ENCODE measurements around the gene FGD6. TPM values are rescaled to one million over a fixed set of nuclear protein-coding genes. Genes with fewer than 3 reads are reported as not detected.
"Not testable (repeated sequence)": the region's sequence is repeated elsewhere in the genome, so short reads cannot be mapped to it uniquely, and the experiment has no call there.

The FGD6 gene
- total RNA-seq, 1 donor from 2014 or later, result 14.1 TPM

DNA sequence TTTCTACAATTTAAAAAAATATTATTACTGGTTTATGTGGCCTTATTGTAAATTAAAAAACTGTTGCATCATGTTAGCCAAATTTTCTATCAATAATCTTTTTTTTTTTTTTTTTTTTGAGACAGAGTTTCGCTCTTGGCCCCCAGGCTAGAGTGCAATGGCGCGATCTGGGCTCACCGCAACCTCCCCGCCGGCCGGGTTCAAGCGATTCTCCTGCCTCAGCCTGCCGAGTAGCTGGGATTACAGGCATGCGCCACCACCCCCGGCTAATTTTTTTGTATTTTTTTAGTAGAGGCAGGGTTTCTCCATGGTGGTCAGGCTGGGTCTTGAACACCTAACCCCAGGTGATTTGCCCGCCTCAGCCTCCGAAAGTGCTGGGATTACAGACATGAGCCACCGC is 16.9 kb upstream of the FGD6 start:
- DNase-seq, result not testable (repeated sequence)

DNA sequence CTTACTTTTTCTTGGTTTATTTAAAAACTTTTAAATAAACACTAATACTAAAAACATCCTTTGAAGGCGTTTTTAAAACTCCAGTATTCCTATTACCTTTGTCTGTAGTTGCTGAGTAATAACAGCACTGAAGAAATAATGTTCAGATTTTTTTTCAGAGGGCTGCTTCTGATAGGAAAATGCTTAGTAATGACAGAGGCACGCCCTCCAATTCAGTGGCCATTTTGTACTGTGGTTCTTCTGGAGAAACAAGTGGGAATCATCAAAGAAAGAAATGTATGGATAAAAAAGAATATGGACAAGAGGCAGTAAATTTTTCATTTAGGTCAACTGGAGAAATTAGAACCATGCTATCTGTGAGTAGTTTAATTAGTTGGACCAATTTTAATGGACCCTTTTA is 13.9 kb upstream of the FGD6 start:
- no peak for DNase-seq

- DNase-seq, result no peak
These were observed 13.0 kb upstream of the FGD6 start for GRCh38 chr12:95230313-95230712.

DNA sequence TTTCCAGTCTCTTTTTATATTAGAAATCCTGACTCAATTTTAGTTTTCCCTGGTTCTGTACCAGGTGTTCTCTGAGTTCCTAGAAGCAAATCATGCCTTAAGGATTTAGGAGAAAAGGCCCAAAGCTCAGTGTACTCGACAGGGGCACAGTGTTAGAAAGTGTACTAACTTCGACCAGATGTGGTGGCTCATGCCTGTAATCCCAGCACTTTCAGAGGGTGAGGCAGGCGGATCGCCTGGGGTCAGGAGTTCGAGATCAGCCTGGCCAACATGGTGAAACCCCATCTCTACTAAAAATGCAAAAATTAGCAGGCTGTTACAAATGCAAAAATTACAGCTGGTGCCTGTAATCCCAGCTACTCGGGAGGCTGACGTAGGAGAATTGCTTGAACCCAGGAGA is 12.4 kb upstream of the FGD6 start:
- DNase-seq, result no peak

DNA sequence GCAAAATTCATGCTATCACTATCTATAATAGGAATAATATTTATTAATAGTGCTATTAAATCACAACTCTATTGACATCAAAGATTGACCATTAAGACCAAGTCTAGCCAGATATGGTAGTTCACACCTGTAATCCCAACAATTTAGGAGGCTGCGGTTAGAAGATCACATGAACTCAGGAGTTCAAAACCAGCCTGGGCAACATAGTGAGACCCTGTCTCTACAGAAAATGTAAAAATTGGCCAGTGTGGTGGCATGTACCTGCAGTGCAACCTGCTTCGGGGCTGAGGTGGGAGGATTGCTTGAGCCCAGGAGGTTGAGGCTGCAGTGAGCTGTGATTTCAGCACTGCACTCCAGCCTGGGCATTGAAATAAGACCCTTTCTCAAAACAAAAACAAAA is 11.3 kb upstream of the FGD6 start:
- no peak for DNase-seq

- no peak for DNase-seq
These were observed 10.6 kb upstream of the FGD6 start for GRCh38 chr12:95227818-95228356.

DNA sequence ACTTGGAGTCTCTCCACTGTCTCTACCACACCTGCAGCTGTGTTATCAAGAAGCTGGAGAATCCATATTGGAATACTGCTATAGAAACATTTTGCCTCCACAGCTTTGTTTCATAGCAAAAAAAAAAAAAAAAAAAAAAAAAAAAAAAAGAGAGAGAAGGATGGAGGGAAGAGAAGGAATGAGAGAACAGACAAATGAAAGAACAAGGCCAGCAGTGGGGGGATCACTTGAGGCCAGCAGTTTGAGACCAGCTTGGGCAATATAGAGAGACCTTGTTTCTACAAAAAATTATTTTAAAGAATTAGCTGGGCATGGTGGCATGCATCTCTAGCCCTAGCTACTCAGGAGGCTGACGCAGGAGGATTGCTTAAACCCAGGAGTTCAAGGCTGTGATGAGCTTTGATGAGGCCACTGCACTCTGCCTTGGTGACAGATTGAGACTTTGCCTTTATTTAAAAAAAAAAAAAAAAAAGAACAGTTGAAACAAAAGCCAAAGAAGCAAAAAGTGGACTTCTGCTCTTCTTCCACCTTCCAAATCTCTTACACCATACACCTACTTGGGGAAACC is 8.5 kb upstream of the FGD6 start:
- no peak for DNase-seq

GRCh38 chr12:95224202-95225170 is 7.2 kb upstream of the FGD6 start:
- DNase-seq, result no peak

- DNase-seq, result no peak
These were observed 3.5 kb upstream of the FGD6 start for GRCh38 chr12:95220726-95221125.

GRCh38 chr12:95220190-95220589 is 2.9 kb upstream of the FGD6 start:
- DNase-seq, result no peak

GRCh38 chr12:95218150-95219133 is 1.2 kb upstream of the FGD6 start:
- peak; percentile 69 for DNase-seq

DNA sequence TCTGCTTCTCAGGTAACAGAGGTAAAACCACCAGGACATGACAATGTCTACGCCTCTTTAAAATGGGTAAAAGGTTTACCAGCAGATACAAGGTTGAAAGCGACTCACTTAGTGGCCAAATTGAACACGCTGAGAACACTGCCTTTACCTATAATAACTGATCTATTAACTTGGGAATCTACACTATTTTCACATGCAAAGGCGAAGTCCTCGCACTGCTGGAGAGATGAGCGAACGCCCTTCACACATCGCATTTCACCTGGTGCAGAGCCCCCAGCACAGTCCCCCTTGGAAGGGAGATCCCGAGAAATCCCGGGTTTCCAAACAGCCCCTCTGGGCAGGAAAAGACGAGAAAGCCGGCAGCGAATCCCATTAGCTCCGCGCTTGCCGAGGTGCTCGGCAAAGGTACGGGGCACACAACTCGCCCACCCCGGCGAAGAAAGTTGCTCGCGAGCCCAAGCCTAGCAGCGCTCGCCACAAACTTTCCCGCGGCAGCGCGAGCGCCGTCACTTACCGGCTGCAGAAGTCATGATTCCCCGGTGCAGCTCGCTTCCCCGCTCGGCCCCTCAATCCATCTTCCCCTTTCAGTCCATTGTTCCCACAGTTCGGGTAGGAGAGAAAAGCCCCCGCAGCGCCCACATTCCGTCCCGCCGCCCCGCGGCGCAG is 423 bp downstream of the FGD6 start:
- DNase-seq, result peak; percentile 40

- peak; percentile 70 for DNase-seq
These were observed 1.3 kb downstream of the FGD6 start for GRCh38 chr12:95215949-95216348.

GRCh38 chr12:95214466-95214865 is 2.8 kb downstream of the FGD6 start:
- no peak for DNase-seq

DNA sequence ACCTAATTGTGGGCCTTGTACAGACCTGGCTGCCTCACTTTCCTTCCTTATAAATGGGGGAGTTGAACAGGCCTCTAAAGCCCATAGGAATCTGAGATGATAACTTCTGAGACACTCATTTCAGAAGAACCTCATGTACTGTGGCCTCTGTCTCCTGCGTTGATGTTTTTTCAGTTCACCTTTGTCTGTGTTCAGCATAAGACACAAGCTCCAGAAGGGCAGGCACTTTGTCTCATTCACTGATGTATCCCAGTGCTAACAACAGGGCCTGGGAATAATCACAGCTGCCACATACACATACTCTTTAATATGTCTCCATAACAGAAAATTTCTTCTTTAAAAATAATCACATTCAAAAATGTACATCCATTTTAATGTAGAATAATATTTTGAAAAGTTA is 3.3 kb downstream of the FGD6 start:
- no peak for DNase-seq

- no peak for DNase-seq
These were observed 4.1 kb downstream of the FGD6 start for GRCh38 chr12:95213119-95213518.

DNA sequence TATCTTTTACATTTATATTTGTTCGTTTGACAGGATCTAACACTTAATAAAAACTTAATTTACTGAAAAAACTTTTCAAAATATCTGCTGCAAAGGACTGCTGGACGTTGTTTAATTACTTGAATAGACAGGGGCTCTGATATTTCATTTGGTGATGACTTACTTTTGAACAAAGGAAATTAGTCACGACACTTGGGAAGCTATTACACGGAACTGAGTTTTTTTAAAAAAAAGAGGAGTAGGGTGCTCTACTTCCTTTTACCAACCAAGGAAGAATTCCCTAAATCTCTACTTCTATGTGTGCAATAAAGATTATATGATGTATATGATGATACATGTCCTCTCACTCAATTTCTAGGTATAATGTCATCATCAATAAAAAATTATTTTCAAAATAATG is 4.7 kb downstream of the FGD6 start:
- DNase-seq, result no peak

GRCh38 chr12:95208678-95209077 is 8.6 kb downstream of the FGD6 start:
- no peak for DNase-seq

GRCh38 chr12:95207407-95207806 is 9.9 kb downstream of the FGD6 start:
- no peak for DNase-seq

- DNase-seq, result no peak
These were observed 10.4 kb downstream of the FGD6 start for GRCh38 chr12:95206916-95207315.

- no peak for DNase-seq
These were observed 11.6 kb downstream of the FGD6 start for GRCh38 chr12:95205685-95206084.
